Activated CD8-positive, alpha-beta T cell treated with anti-CD3 and anti-CD28 coated beads for 36 hours (primary cell): ENCODE results near the gene SLAMF7. TPM values are rescaled to one million over a fixed set of nuclear protein-coding genes. Genes with fewer than 3 reads are reported as not detected.

Source experiments
- ATAC-seq: fragments of 200-7000 bp; cut with Tn5 transposase; one replicate; pipeline ENCODE4 v1.10.0; 2021; ENCODE audit warnings: mild to moderate bottlenecking, moderate library complexity
- CTCF ChIA-PET: fragments of 350-600 bp; sonication (Branson Sonifier 250); formaldehyde crosslinking; loops from one replicate; lab custom pipeline; 2021; ENCODE audit warnings: antibody characterized with exemption; lab: Charles Lee
- POLR2A ChIA-PET: fragments of 350-600 bp; sonication (Branson Sonifier 250); formaldehyde crosslinking; loops from one replicate; lab custom pipeline; 2021; ENCODE audit warnings: antibody characterized with exemption; lab: Charles Lee
- DNase-seq: peaks from one replicate; pipeline ENCODE4 v3.0.0-alpha.2; 2020
- H3K27ac Mint-ChIP-seq: one replicate; pipeline ENCODE4 v1.8.0; 2021; ENCODE audit warnings: mild to moderate bottlenecking, mixed read lengths
- H3K27me3 Mint-ChIP-seq: one replicate; pipeline ENCODE4 v1.8.0; 2021; ENCODE audit warnings: mixed read lengths
- H3K36me3 Mint-ChIP-seq: one replicate; pipeline ENCODE4 v1.8.0; 2021; ENCODE audit warnings: low read depth, mixed read lengths
- H3K4me1 Mint-ChIP-seq: one replicate; pipeline ENCODE4 v1.8.0; 2021; ENCODE audit warnings: low read depth, mixed read lengths
- H3K4me3 Mint-ChIP-seq: one replicate; pipeline ENCODE4 v1.8.0; 2021; ENCODE audit warnings: mild to moderate bottlenecking, moderate library complexity, mixed read lengths
- H3K9me3 Mint-ChIP-seq: one replicate; pipeline ENCODE4 v1.8.0; 2021; ENCODE audit warnings: mixed read lengths
- CTCF ChIP-seq: fragments of 200-600 bp; IDR thresholded peaks from one replicate; pipeline ENCODE4 v1.8.0; 2022; ENCODE audit warnings: antibody characterized with exemption, mild to moderate bottlenecking
- intact Hi-C: fragments of 100-400 bp; cut with micrococcal nuclease; formaldehyde crosslinking; loops from one replicate; pipeline ENCODE4 v1.10.0; 2022
- total RNA-seq, 2 experiments: library from RNA; stranded (reverse); gene quantifications; one replicate each; pipeline ENCODE4 v1.2.3, GENCODE V29; 2021

Gene SLAMF7
- total RNA-seq, 2 experiments from 2014 or later: 90.0 to 93.5 TPM

- ATAC-seq (no peak), DNase-seq (no peak)
- H3K4me3 Mint-ChIP-seq: no peak overlapping the region
- CTCF ChIA-PET: interaction anchor here (0.8 to 10.0 kb wide), 19 partner anchors 10 to 267 kb away, joined by 3 to 217 read pairs (median 13); partner anchors contain the start of genes CD48, ITLN2 and SLAMF7
- POLR2A ChIA-PET: interaction anchor here (0.8 to 2.9 kb wide), 8 partner anchors 11 to 74 kb away, joined by 3 to 21 read pairs (median 4); partner anchors contain the start of genes CD48 and LY9
- intact Hi-C loops: loop anchor here (5.0 kb wide), 1 partner anchor 41 kb away; no protein-coding TSS in a partner anchor
- no peaks in the 10 kb centered on the region for H3K36me3 Mint-ChIP-seq
- no peak overlapping the region for H3K27ac Mint-ChIP-seq
- no peaks in the 10 kb centered on the region for H3K27me3 Mint-ChIP-seq
- TF ChIP-seq CTCF: no peak
- H3K9me3 Mint-ChIP-seq: no peaks in the 10 kb centered on the region
- H3K4me1 Mint-ChIP-seq: peaks cover 43% of the 10 kb centered on the region
Observed at GRCh38 chr1:160723332-160723731, 15.7 kb upstream of the SLAMF7 start.

GRCh38 chr1:160724465-160725242, 14.4 kb upstream of the SLAMF7 start:
- peak; percentile 11 for ATAC-seq
- DNase-seq: peak; percentile 42
- no peaks in the 10 kb centered on the region for H3K27me3 Mint-ChIP-seq

GRCh38 chr1:160726114-160726497, 12.9 kb upstream of the SLAMF7 start:
- Mint-ChIP-seq H3K27ac (no peak overlapping the region), H3K36me3 (no peaks in the 10 kb centered on the region), H3K4me3 (no peak overlapping the region), H3K4me1 (peaks cover 29% of the 10 kb centered on the region), H3K9me3 (no peaks in the 10 kb centered on the region), H3K27me3 (no peaks in the 10 kb centered on the region)
- intact Hi-C loops: loop anchor here (1.0 to 5.0 kb wide), 3 partner anchors 42 to 226 kb away; partner anchors contain the start of gene ITLN2
- CTCF ChIA-PET: interaction anchor here (0.7 to 10.0 kb wide), 23 partner anchors 10 to 287 kb away, joined by 3 to 217 read pairs (median 8); partner anchors contain the start of genes CD48, ITLN2 and SLAMF7
- ATAC-seq: no peak
- POLR2A ChIA-PET: interaction anchor here (0.6 to 3.5 kb wide), 6 partner anchors 11 to 209 kb away, joined by 3 to 18 read pairs (median 4); no protein-coding TSS in a partner anchor
- no peak for TF ChIP-seq CTCF
- DNase-seq: no peak

More at GRCh38 chr1:160724465-160725242, 14.4 kb upstream of the SLAMF7 start:
- no peak overlapping the region for H3K4me3 Mint-ChIP-seq
- ChIA-PET CTCF (interaction anchor here (0.8 to 10.0 kb wide), 25 partner anchors 11 to 314 kb away, joined by 3 to 217 read pairs (median 8); partner anchors contain the start of genes CD48, ITLN2 and TSTD1), POLR2A (interaction anchor here (0.6 to 2.9 kb wide), 14 partner anchors 13 to 113 kb away, joined by 3 to 21 read pairs (median 4); partner anchors contain the start of genes CD48 and LY9)
- H3K4me1 Mint-ChIP-seq: peaks cover 40% of the 10 kb centered on the region
- H3K27ac Mint-ChIP-seq: no peak overlapping the region
- no peak for TF ChIP-seq CTCF
- intact Hi-C loops: loop anchor here (5.0 kb wide), 2 partner anchors 42 to 228 kb away; partner anchors contain the start of gene ITLN2
- no peaks in the 10 kb centered on the region for H3K36me3 Mint-ChIP-seq
- no peaks in the 10 kb centered on the region for H3K9me3 Mint-ChIP-seq

GRCh38 chr1:160726498-160727315, 12.3 kb upstream of the SLAMF7 start:
- ATAC-seq: peak; percentile 79
- H3K27ac Mint-ChIP-seq: no peak overlapping the region
- H3K27me3 Mint-ChIP-seq: no peaks in the 10 kb centered on the region
- peak; percentile 74 for DNase-seq
- CTCF ChIA-PET: interaction anchor here (0.6 to 10.0 kb wide), 35 partner anchors 10 to 264 kb away, joined by 3 to 217 read pairs (median 7); partner anchors contain the start of genes CD48, ITLN1, ITLN2 and SLAMF7
- H3K4me1 Mint-ChIP-seq: peaks cover 32% of the 10 kb centered on the region
- H3K36me3 Mint-ChIP-seq: peaks cover 3% of the 10 kb centered on the region
- peaks cover 4% of the 10 kb centered on the region for H3K9me3 Mint-ChIP-seq
- no peak overlapping the region for H3K4me3 Mint-ChIP-seq
- intact Hi-C loops: loop anchor here (1.0 to 5.0 kb wide), 3 partner anchors 42 to 226 kb away; partner anchors contain the start of gene ITLN2
- POLR2A ChIA-PET: interaction anchor here (0.6 to 3.5 kb wide), 7 partner anchors 11 to 101 kb away, joined by 3 to 18 read pairs (median 5); no protein-coding TSS in a partner anchor
- TF ChIP-seq CTCF: peak; percentile 99
